Neural cell (in vitro differentiated cells): Measurements from ENCODE around the gene VENTX.

ENCODE experiments used
- CTCF ChIP-seq: fragments of 450-650 bp; IDR thresholded peaks from 2 replicates; pipeline ENCODE4 v1.5.1; 2014; ENCODE audit warnings: antibody characterized with exemption, mild to moderate bottlenecking, moderate library complexity; ENCODE audit not compliant: poor library complexity, severe bottlenecking
- TAF1 ChIP-seq: IDR thresholded peaks from 2 replicates; pipeline ENCODE4 v1.6.1; 2012; ENCODE audit warnings: low read depth

DNA sequence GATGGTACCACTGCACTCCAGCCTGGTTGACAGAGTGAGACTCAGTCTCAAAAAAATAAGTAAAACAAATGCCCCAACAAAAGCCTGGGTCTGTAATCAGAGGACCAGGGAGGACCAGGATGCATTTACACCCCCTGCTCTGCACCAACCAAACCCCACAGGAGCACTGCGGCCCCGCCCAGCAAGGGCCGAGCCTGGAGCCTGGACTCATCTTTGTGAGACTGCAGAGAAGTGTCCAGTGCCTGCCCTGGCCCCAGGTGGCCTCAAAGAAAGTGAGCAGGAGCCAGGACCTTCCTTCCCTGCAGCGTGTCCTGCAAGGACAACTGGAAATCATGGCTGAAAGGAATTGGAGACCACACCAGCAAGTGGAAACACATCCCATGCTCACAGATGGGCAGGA lies 46.0 kb upstream of the VENTX start:
- TF ChIP-seq CTCF (no peak), TAF1 (no peak)
